Spleen (tissue), 7 donors: ENCODE measurements around the gene ADGRG1.

Experiments
- POLR2AphosphoS5 ChIP-seq, 3 donors: sonication (generic); formaldehyde crosslinking; IDR thresholded peaks; one replicate each; pipeline ENCODE4 v1.5.1; 2017; ENCODE audit warnings: antibody characterized with exemption in 3 of 3
- TF ChIP-seq, protein P1 (sequence below), 11 experiments: fragments of 200-600 bp in 7 of 11; fragments of 450-650 bp in 4 of 11; sonication (generic) in 4 of 11; IDR thresholded peaks in 8 of 11; conservative IDR thresholded peaks in 3 of 11; 1 replicate in 7 of 11; 2 replicates in 4 of 11; pipeline versions ENCODE4 v1.4.0 to v1.8.0; 2016 to 2021; ENCODE audit warnings: antibody characterized with exemption in 11 of 11, inconsistent platforms in 4 of 11, mild to moderate bottlenecking in 1 of 11
- donor health status: DM: no; HTN: no; CAD: no; lungs with moderate emphysema.
- donor health status: DM: no; HTN: no; CAD: no.
- donor health status: DM: no; HTN: no; CAD: no.

DNA sequence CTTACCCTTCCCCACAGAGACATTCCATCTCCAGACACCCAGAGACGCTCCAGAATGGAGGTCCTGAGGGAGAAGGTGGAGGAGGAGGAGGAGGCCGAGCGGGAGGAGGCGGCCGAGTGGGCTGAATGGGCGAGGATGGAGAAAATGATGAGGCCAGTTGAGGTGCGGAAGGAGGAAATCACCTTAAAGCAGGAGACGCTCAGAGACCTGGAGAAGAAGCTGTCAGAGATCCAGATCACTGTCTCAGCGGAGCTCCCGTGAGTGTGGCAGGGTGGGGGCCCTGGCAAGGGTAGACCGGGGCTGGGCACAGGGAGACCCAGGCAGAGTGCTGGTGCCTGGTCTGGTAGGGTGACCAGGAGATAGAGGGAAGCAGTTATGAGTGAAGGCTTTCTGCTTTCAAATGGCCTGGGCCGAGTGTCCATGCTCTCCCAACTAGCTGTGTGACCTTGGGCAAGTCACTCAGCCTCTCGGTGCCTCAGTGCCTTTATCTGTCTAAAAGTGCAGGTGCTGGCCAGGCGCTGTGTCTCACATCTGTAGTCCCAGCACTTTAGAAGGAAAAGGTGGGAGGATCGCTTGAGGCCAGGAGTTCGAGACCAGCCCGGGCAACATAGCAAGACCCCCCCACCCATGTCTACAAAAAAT, 69.6 kb downstream of the ADGRG1 start:
- TF ChIP-seq, protein P1, sequence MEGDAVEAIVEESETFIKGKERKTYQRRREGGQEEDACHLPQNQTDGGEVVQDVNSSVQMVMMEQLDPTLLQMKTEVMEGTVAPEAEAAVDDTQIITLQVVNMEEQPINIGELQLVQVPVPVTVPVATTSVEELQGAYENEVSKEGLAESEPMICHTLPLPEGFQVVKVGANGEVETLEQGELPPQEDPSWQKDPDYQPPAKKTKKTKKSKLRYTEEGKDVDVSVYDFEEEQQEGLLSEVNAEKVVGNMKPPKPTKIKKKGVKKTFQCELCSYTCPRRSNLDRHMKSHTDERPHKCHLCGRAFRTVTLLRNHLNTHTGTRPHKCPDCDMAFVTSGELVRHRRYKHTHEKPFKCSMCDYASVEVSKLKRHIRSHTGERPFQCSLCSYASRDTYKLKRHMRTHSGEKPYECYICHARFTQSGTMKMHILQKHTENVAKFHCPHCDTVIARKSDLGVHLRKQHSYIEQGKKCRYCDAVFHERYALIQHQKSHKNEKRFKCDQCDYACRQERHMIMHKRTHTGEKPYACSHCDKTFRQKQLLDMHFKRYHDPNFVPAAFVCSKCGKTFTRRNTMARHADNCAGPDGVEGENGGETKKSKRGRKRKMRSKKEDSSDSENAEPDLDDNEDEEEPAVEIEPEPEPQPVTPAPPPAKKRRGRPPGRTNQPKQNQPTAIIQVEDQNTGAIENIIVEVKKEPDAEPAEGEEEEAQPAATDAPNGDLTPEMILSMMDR (IDR thresholded peaks at IDR 0.05 in 8 of 11, conservative IDR thresholded peaks at IDR 0.05 in 3 of 11) = no peak
- no peak for TF ChIP-seq POLR2AphosphoS5 (IDR thresholded peaks at IDR 0.05)
